ENCODE measurements around the gene PABPN1L.
A peak's percentile ranks its signal among the peaks of the same experiment; 100 is the strongest.

The PABPN1L gene

GRCh38 chr16:88848557-88848956, 17.9 kb downstream of the PABPN1L start:
- no peak for DNase-seq (ENCODE audit: low spot score)

GRCh38 chr16:88847654-88848053, 18.8 kb downstream of the PABPN1L start:
- no peak for DNase-seq (ENCODE audit: low spot score)

GRCh38 chr16:88846088-88846487, 20.4 kb downstream of the PABPN1L start:
- DNase-seq (ENCODE audit: low spot score): no peak

- no peak for DNase-seq (ENCODE audit: low spot score)
Measured at GRCh38 chr16:88844419-88845036, 21.9 kb downstream of the PABPN1L start.

GRCh38 chr16:88843256-88843655, 23.2 kb downstream of the PABPN1L start:
- DNase-seq (ENCODE audit: low spot score): no peak

GRCh38 chr16:88842806-88843205, 23.7 kb downstream of the PABPN1L start:
- no peak for DNase-seq (ENCODE audit: low spot score)

- DNase-seq (ENCODE audit: low spot score): no peak
Measured at GRCh38 chr16:88842308-88842756, 24.1 kb downstream of the PABPN1L start.

GRCh38 chr16:88841521-88842307, 24.7 kb downstream of the PABPN1L start:
- DNase-seq (ENCODE audit: low spot score): no peak

GRCh38 chr16:88840600-88841215, 25.8 kb downstream of the PABPN1L start:
- DNase-seq (ENCODE audit: low spot score): no peak

GRCh38 chr16:88839745-88840599, 26.5 kb downstream of the PABPN1L start:
- DNase-seq (ENCODE audit: low spot score): peak; percentile 34

- DNase-seq (ENCODE audit: low spot score): no peak
Measured at GRCh38 chr16:88839026-88839529, 27.4 kb downstream of the PABPN1L start.

- DNase-seq (ENCODE audit: low spot score): no peak
Measured at GRCh38 chr16:88838566-88838965, 27.9 kb downstream of the PABPN1L start.

- DNase-seq (ENCODE audit: low spot score): no peak
Measured at GRCh38 chr16:88837806-88838205, 28.7 kb downstream of the PABPN1L start.

- DNase-seq (ENCODE audit: low spot score): no peak
Measured at GRCh38 chr16:88836791-88837190, 29.7 kb downstream of the PABPN1L start.

- no peak for DNase-seq (ENCODE audit: low spot score)
Measured at GRCh38 chr16:88835818-88836217, 30.6 kb downstream of the PABPN1L start.

GRCh38 chr16:88835383-88835782, 31.1 kb downstream of the PABPN1L start:
- DNase-seq (ENCODE audit: low spot score): no peak

GRCh38 chr16:88834670-88835069, 31.8 kb downstream of the PABPN1L start:
- DNase-seq (ENCODE audit: low spot score): no peak

GRCh38 chr16:88833086-88833485, 33.4 kb downstream of the PABPN1L start:
- DNase-seq (ENCODE audit: low spot score): no peak

GRCh38 chr16:88831838-88832237, 34.6 kb downstream of the PABPN1L start:
- DNase-seq (ENCODE audit: low spot score): no peak

GRCh38 chr16:88830783-88831182, 35.7 kb downstream of the PABPN1L start:
- no peak for DNase-seq (ENCODE audit: low spot score)

- no peak for DNase-seq (ENCODE audit: low spot score)
Measured at GRCh38 chr16:88830258-88830657, 36.2 kb downstream of the PABPN1L start.

- no peak for DNase-seq (ENCODE audit: low spot score)
Measured at GRCh38 chr16:88828711-88829110, 37.7 kb downstream of the PABPN1L start.
